NCI-H1105 treated with DMSO at 0.1 percent for 48 hours (cell line): Measurements from ENCODE around the gene KCNQ1.

Experiments used
- DNase-seq: peaks from one replicate; lab custom pipeline; 2025; lab: John Stamatoyannopoulos, UW

KCNQ1 gene

DNA sequence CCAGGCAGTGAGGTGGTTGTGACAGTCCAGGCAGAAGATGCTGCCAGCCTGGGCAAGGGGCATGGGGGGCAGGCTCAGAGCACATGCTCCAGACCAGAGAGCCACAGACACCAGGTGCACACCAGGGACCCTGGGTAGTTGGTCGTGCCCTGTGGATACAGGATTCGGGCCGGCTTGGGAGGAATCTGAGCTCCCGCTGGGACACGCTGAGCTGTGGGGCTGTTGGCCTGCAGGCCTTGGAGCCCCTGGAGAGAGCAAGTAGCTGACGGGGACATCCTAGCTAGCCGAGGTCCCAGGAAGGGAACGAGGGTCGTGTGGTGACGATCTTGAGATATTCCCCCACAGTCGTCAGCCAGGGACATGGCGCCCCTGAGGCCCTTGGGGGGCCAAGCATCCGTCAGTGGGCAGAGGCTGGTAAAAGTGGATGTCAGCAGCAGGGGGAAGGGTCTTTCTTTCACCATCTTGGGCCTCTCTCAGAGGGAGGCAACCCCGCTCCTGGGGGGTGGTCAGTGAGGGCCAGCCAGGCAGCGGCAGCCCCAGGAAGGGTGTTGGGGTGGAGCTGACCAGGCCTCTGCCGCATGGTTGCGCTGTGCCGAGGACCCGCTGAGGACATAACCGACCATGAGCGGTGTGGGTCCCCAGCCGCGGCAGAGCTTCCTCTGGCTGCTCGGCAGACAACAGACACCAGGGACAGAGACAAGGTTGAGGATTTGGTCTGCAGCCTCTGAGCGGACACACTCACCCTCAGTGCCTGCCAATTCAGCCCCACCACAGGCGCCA, 396.8 kb downstream of the KCNQ1 start:
- DNase-seq = no peak

DNA sequence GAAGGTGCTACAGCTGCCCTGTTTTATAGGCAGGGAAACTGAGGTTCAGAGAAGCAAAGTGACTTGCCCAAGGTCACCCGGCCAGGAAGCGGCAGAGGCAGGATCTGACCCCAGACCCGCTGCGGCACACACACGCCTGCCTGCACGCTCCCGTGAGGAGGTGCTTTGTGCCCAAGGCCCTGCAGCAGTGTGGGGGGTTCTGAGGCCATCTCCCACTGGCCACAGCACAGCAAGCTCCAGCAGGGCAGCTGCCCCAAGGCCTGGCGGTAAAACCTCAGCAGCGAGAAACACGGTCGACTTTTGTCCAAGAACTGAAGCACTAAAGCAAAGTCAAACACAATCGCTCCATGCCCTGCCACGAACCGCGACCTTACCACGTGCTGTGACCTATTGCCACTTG, 398.1 kb downstream of the KCNQ1 start:
- DNase-seq = no peak

DNA sequence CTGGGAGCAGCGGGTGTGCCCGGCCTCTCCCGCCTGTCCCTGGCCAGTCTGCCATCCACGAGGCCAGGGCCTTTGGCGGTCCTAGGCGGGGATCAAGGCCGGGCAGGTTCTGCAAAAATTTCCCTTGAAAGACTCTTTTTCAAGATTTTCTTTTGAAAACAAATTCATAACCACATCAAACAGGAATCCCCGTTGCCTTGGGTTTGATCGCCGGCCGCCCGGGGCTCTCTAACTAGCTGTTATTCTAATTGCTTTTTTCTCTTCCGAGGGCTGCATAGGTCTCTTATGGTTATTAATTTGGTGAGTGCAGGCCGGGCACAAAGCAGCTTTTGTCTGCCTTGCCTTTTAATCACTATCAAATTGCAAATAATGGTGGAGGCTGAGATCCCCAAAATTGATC, 398.7 kb downstream of the KCNQ1 start:
- DNase-seq = no peak

DNA sequence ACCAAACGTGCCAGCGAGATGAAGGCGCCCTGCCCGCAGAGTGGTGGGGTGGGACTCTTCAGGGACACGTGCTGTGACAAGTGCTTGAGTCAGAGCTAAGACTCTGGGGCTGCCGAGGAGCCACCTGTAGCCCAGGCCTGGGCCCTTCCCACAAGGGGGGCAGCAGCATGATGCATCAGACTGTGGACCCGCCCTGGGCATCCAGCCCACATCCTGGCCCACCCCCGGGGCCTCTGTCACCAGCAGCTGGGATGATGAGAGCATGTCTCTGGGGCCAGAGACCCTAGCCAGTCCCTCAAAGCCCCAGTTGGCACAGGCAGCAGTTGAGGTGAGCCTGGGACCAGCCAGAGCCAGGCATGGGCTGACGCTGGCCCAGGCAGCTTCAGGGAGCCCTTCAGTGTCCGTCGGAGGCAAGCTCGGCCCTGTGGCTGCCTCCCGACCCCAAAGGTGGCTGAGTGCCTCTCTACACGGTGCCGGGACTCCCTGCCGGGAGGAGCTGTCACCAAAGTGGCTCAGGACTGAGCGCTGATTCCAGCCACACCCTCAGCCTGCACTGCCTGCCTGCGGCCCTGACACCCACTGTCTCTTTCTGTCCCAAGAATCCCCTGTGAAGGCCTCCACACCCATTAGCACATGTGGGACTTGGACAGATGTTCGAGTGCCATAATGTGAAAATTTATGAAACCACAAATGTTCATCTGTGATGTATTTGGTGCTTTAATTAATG, 399.5 kb downstream of the KCNQ1 start:
- no peak for DNase-seq

DNA sequence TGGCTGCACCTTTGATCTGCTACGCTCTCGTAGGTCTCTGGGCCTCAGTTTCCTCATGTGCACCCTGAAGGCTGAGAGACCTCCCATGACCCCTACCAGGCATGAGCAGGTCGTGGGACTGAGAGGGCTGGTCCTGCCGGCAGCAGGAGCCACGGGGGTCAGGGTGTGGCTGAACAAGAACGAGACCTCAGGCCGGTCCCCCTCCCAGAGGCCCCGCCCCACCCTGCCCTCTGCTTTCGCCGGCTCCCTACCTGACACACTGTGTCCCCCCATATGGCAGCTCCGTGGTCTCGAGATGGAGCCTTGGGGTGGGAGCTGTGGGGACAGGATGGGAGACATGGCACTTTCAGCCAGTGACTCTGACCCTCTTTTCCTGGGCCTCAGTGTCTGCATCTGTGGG, 400.2 kb downstream of the KCNQ1 start:
- DNase-seq = no peak

DNA sequence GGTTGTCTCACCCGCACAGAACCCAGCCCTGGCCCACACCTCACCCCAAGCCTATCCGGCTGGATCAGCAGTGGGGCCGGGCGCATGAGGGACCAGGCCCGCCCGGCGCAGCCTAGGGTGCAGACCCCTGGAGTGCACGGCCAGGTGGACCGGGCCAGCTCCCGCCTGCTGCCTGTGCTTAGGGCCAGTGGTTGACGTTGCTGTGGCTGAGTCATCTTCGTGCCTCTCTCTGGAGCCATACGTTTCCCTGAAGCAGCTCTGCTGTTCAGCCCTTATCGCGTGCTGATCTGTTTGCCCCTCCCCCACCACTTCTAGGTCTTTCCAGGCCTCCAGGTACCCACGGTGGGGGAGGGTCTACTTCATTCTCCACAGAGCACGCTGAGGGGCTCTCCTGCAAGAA, 401.2 kb downstream of the KCNQ1 start:
- no peak for DNase-seq

DNA sequence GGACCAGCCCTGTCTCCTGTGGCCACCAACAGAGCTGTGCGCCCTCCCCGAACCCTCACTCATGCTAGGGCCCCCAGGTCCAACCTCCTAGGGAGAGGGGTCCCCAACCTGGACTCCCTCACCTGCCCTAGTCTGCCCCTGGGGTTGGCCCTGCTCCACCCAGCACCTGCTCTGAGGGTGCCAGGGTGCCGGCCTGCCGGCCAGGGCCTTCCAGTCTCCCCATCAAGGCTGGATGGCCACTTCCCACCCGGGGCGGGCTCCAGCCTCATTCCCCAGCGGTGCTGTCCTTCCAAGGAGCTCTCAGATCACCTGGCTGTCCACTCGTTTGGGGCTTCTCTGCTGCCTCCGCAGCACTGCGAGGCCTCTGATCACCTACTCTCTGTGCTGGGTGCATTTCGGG, 401.7 kb downstream of the KCNQ1 start:
- DNase-seq = no peak

DNA sequence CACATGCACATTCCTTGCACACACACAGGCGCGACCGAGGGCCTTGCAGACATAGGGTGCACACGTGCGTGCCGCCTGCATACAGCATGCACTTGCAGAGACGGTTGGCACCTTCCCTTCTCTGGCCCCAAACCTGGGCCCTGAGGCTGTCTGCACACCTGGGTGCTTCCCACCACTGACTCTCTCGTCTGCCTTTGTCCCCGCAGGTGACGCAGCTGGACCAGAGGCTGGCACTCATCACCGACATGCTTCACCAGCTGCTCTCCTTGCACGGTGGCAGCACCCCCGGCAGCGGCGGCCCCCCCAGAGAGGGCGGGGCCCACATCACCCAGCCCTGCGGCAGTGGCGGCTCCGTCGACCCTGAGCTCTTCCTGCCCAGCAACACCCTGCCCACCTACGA, 402.8 kb downstream of the KCNQ1 start:
- peak; percentile 89 for DNase-seq

DNA sequence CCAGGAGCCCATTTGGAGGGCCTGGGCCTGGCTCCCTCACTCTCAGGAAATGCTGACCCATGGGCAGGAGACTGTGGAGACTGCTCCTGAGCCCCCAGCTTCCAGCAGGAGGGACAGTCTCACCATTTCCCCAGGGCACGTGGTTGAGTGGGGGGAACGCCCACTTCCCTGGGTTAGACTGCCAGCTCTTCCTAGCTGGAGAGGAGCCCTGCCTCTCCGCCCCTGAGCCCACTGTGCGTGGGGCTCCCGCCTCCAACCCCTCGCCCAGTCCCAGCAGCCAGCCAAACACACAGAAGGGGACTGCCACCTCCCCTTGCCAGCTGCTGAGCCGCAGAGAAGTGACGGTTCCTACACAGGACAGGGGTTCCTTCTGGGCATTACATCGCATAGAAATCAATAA, 403.7 kb downstream of the KCNQ1 start:
- no peak for DNase-seq

DNA sequence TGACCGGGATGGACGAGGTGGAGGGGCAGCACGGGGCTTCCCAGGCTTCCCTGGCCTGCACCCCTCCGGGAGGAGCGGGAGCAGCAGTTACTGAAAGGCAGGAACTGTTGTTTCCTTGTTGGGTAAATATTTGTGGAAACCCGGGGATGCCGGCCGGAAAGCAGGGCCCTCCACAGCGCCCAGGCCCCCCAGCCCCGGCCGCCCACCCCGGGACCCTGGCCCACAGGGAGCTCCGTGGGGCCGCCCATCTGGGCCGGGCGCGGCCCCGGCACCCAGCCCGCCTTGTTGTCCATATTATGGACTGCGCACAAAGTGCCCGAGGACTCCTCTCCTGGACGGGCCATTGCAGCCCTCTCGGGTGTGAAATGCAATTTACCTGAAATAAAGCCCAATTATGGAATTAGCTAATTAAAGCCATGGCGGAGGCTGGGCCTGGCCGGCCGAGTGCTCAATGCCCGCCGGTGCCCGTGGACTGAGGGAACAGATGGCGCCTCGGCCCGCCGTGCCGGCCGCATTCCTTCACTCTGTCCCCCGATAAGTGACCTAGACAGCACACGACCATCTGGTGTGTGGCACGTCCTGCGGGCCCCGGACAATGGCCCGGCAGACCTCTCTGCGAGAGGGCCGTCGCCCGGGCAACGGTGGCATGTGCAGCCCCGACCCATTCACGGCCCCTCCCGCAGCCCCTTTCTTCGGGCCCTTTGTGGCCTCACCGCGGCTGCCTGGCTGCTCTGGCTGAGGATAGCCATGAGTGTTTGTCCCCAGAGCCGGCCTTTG, 405.4 kb downstream of the KCNQ1 start:
- DNase-seq = no peak

DNA sequence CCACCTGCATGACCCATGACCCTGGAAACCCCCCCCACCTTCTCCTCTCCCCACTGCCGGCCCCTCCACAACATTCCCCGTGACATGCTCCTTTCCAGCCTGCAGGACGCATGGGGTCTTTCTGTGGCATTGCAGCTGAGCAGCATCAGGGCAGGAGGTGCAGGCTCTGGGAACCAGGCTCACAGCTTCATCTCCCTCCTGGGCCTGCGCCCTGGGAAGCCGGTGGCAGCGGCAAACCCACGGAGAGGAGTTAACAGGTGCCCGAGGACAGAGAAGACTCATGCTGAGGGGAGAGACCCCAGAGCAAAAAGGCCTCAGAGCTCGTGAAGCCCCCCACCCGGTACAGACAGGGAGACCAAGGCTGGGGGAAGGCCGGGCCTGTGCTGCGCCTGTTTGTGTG, 408.6 kb downstream of the KCNQ1 start:
- DNase-seq = no peak

DNA sequence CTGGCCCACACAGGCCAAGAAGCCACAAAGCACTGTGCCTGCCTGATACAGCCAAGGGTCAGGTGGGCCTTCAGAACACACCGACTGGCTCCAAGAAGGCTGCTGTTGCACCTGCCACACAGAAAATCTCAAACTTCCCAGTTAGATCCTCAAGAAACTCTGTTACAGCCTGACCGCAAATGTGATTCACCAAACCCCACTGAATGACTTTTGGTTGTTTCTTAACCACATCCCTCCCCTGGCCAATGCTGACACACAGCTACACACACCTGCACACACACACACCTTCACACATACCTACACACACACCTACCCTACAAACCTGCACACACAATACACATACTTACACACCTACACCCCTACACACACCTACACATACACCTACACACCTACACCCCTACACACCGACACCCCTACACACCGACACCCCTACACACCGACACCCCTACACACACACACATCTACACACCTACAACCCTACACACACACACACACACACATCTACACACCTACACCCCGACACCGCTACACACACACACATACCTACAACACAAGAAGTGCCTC, 409.3 kb downstream of the KCNQ1 start:
- DNase-seq = no peak

DNA sequence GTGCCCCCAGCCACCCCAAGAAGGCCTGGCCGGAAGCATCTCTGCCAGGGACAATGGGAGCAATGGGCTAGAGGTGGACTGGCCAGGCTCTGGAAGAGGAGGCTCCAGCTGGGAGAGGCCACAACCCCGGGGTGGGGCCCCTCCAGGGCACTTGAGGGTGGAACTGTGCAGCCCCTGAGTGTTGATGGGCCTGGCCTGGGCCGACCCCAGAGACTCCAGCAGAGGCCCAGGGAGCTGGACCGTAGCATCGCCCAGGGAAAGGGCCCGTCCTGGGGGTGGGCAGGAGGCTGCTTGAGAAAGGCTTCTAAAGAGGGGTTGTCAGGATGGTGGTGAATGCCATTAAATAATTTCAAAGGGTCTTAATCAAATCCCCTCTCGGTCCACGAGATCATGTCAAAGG, 410.4 kb downstream of the KCNQ1 start:
- no peak for DNase-seq

DNA sequence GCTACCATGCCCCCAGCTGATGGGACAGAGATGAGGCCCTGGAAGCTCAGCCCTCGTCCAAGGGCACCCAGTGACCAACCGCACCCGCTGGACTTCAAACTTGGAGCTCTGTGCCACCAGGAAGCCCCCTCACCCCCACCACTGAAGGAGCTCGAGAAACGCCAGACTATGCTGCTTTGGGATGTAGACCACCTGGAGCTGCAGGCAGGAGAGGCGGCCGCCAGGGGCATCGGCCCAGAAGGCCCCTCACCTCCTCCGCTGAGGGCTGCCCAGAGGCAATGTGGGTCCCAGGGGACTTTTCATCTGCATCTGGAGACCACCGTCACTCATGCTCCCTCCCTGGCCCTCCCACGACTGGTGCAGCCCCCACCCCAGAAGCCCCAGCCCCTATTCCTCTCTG, 412.5 kb downstream of the KCNQ1 start:
- DNase-seq = no peak

DNA sequence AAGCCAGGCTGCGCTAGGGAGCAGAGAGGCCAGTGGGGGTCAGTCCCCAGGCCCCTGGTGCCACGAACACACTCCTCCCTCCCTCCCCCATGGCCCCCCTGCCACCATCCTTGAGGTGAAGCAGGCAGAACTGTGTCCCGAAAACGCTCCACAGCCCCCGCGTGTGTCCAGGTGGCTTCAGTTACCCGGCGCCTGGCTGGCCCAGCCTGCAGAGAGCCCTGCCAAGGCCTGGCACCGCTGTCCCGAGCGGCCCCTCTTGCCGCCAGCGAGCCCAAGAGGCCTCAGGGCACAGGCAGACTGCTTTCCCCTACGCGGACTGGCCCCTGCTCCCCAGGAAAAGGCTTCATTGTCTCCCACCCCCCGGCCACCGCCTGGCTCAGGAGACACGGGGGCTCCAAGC, 413.1 kb downstream of the KCNQ1 start:
- DNase-seq = no peak

DNA sequence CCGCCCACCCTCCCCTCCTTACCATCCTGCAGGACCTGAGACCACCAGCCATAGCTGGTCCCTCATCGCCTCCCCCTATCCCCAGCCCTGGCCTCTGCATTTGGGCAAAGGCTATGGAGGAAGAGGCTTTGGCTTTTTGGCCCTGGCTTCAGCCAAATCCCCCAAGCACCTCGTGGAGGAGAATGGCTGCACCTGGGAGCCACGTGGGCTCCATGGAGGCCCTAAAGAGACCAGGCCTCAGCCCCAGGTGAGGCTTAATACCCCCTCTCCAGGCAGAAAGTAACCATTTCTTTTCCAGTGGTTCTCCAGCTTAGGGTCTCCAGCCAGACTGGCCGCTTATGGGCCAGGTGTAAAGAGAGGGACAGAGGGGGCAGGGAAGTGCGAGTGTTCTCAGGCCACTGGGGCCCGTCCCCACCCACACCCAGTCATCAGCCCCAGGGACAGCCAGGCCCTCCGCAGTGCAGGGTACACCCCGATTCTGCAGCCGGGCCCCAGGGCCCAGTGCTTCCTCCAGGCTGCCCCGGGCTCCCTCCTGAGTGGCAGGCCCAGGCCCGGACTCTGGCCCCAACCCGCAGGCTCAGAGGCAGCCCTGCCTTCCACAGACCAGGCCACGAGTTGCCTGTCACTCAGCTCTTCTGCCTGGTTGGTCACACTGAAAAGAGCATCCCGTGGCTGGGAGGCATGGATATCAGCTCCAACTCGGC, 414.3 kb downstream of the KCNQ1 start:
- no peak for DNase-seq

DNA sequence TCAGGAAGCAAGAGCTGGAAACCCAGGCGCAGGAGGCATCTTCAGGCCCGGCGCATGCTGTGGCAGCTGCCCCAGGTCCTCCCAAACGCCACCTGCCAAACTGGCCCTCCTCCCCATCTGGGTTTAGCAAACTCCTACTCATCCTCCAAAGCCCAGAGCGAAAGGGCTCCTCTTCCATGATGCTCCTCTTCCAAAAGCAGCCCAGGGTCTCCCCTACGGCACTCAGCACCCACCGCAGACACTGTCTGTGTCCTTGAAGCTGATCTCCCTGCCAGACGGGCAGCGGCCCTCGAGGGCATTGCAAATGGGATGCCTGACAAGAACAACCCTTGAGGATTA, 414.9 kb downstream of the KCNQ1 start:
- no peak for DNase-seq

DNA sequence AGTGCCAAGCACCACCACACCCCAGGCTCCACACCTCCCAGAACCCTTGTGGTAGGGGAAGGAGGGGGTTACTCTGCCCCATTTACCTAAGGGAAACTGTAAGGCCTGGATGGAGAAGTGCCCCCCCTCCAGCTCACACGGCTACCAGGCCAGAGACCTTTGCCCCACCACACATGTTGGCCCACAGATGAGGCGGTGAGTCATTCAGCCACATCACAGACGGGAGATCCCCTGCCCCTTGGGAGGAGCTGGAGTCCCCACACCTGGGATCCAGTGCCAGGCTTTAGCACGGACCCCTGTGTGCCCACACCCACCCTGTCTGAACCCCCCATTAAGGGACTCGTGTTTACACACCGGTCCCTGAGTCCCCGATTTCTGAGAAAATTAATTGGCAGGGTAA, 415.8 kb downstream of the KCNQ1 start:
- no peak for DNase-seq

DNA sequence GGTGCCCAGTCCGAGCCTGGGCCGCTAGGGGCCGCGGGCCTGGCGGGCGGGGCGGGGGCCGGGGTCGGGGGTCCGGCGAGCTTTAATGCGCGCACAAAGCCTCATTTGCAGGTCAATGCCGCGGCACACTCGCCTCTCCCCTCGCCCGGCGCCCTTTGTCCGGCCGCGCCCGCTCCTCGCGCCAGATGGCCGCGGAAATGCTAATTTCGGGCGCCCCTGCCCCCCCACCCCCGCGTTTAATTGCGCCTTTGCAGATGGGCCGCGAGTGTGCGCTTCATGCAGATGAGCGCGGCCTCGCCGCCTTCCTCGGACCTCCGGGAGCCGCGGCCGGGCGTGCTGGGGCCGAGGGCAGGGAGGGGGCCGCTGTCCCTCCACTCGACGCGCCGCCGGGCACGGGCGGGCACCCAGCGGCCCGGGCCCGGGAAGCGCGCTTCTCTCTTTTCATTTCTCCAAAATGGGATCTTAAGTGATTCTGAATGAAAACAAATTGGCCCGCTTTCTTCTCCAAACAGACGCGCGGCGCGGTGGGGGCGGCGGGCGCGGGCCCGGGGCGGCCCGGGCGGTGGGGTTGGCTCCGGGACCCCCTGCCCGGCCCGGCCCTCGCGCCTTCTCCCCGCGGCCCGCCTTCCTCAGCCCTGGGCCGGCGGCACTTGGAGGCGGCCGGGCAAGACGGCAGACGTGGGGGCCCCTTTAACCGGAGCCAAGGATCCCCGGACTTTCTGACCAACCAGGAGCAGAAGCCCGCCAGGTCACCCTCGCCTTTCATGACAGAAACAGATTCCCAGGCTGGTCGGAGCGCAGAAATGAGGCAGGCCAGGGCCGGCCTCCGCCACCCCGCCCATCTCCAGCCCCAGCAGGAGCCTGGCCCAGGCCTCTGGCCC, 417.8 kb downstream of the KCNQ1 start:
- DNase-seq = no peak

DNA sequence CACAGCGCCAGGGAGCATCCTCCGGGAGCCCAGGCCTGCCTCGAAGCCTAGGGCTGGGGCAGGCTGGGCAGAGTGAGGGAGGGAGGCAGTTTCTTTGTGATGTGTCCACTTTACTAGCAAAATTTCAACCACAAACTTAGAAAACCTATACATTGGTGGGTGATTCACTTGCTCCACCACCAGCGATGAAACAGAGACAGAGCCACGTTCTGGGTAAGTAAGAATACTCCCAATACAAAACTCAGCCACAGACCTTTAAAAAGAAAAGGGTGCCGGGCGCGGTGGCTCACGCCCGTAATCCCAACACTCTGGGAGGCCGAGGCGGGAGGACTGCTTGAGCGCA, 418.4 kb downstream of the KCNQ1 start:
- DNase-seq = no peak

DNA sequence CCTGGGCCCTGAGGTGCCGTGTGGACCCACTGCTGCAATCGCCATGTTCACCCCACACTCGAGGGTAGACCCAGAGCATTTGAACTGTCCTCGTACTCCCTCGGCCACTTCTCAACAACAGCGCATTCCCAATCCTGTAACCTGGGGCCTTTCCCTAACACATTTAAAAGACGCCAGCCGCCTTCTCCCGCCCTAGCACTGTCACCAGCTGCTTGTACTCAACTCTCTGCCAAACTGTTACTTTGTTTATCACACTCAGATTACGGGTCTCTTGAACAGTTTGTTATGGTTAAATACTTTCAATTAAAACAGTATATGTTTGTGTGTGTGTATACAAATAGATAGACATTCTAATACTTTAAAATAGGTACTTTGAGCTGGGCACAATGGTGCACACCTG, 420.1 kb downstream of the KCNQ1 start:
- no peak for DNase-seq
